ENCODE data around the gene KBTBD2.

DNA sequence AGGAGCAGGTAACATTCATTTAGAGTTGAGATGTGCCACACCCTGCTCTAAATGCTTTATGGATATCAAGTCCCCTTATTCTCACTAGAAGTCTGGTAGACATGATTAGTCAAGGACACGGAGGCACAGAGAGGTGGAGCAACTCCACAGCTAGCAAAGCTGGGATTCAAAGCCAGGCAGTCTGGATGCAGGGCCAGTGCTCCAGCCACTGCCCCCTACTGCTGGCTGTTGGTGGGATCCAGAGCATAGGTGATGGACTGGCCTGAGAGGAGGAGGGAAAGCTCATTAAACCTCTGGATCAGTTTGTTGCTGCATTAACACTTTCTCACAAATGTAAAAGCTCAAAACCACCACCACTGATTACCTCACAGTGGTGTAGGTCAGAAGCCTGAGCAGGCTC, 22.6 kb upstream of the KBTBD2 start:
- TF ChIP-seq, protein P1, sequence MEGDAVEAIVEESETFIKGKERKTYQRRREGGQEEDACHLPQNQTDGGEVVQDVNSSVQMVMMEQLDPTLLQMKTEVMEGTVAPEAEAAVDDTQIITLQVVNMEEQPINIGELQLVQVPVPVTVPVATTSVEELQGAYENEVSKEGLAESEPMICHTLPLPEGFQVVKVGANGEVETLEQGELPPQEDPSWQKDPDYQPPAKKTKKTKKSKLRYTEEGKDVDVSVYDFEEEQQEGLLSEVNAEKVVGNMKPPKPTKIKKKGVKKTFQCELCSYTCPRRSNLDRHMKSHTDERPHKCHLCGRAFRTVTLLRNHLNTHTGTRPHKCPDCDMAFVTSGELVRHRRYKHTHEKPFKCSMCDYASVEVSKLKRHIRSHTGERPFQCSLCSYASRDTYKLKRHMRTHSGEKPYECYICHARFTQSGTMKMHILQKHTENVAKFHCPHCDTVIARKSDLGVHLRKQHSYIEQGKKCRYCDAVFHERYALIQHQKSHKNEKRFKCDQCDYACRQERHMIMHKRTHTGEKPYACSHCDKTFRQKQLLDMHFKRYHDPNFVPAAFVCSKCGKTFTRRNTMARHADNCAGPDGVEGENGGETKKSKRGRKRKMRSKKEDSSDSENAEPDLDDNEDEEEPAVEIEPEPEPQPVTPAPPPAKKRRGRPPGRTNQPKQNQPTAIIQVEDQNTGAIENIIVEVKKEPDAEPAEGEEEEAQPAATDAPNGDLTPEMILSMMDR (IDR thresholded peaks at IDR 0.05; ENCODE audit: poor library complexity, severe bottlenecking), result no peak
- TF ChIP-seq SMC3 (conservative IDR thresholded peaks at IDR 0.05; ENCODE audit: poor library complexity) (no peak), MXI1 (conservative IDR thresholded peaks at IDR 0.05; ENCODE audit: poor library complexity, severe bottlenecking) (no peak), RAD21 (conservative IDR thresholded peaks at IDR 0.05) (no peak), TAF1 (IDR thresholded peaks at IDR 0.05; ENCODE audit: low read depth) (no peak), EP300 (conservative IDR thresholded peaks at IDR 0.05; ENCODE audit: poor library complexity, severe bottlenecking) (no peak)
- TF ChIP-seq, protein P2, sequence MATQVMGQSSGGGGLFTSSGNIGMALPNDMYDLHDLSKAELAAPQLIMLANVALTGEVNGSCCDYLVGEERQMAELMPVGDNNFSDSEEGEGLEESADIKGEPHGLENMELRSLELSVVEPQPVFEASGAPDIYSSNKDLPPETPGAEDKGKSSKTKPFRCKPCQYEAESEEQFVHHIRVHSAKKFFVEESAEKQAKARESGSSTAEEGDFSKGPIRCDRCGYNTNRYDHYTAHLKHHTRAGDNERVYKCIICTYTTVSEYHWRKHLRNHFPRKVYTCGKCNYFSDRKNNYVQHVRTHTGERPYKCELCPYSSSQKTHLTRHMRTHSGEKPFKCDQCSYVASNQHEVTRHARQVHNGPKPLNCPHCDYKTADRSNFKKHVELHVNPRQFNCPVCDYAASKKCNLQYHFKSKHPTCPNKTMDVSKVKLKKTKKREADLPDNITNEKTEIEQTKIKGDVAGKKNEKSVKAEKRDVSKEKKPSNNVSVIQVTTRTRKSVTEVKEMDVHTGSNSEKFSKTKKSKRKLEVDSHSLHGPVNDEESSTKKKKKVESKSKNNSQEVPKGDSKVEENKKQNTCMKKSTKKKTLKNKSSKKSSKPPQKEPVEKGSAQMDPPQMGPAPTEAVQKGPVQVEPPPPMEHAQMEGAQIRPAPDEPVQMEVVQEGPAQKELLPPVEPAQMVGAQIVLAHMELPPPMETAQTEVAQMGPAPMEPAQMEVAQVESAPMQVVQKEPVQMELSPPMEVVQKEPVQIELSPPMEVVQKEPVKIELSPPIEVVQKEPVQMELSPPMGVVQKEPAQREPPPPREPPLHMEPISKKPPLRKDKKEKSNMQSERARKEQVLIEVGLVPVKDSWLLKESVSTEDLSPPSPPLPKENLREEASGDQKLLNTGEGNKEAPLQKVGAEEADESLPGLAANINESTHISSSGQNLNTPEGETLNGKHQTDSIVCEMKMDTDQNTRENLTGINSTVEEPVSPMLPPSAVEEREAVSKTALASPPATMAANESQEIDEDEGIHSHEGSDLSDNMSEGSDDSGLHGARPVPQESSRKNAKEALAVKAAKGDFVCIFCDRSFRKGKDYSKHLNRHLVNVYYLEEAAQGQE (IDR thresholded peaks at IDR 0.05; ENCODE audit: borderline replicate concordance), result no peak
